Measurements from ENCODE around the gene RAP1GDS1. TPM values are rescaled to one million over a fixed set of nuclear protein-coding genes. Genes with fewer than 3 reads are reported as not detected.
A peak's percentile ranks its signal among the peaks of the same experiment; 100 is the strongest.

Gene RAP1GDS1
- total and polyA plus RNA-seq, 2 of the 4 experiments (the other 2 are of a cell fraction): 29.0 to 85.1 TPM

GRCh38 chr4:98262431-98262830, 1.2 kb downstream of the RAP1GDS1 start:
- no peak overlapping the region for H4K91ac ChIP-seq (ENCODE audit: insufficient read depth, low read depth, low read length)
- peaks cover 4% of the 10 kb centered on the region for H3K4me1 ChIP-seq (ENCODE audit: control insufficient read depth, insufficient read depth, low read length)
- in situ Hi-C loops (cut with MboI; ENCODE audit: low sequenced_read_pairs): loop anchor here (25.0 kb wide), 1 partner anchor 400 kb away; the partner anchor contains the start of gene TSPAN5
- peak overlapping the region; percentile 66 for H2AK9ac ChIP-seq (replicated peaks; ENCODE audit: low read depth, low read length, poor library complexity)
- 0% methylated on average over 1 of the region's 5 CpGs; no CpG with 5 or more reads in 1 of the 2 experiments for WGBS, 2 experiments (ENCODE audit: extremely low coverage in 2 of 2, insufficient read length in 1 of 2)
- H3K4me2 ChIP-seq (ENCODE audit: low read depth, low read length): peak overlapping the region; percentile 48
- H2BK20ac ChIP-seq (ENCODE audit: low read depth, low read length): no peak overlapping the region
- peak overlapping the region; percentile 69; the same call in 1 of the 2 replicates for H3K56ac ChIP-seq (ENCODE audit: extremely low read depth, insufficient read depth, low read length)
- H2BK120ac ChIP-seq (ENCODE audit: low read depth, low read length): no peak overlapping the region
- H2AK5ac ChIP-seq (ENCODE audit: low read depth, low read length): no peak overlapping the region
- ATAC-seq (ENCODE audit: low read depth) (no peak), DNase-seq (no peak)
- BruUV-seq (replicated peaks): TSS peak; percentile 42
- peak overlapping the region; percentile 78; the same call in 1 of the 2 replicates for H3K14ac ChIP-seq (replicated peaks; ENCODE audit: low read depth, low read length)
- H2AFZ ChIP-seq (replicated peaks; ENCODE audit: low read length, poor library complexity): no peak overlapping the region
- H4K5ac ChIP-seq (ENCODE audit: low read depth, low read length): 0 out of 2 replicates have a peak overlapping the region, but pooled peaks have one; percentile 31
- peak overlapping the region; percentile 95 for H3K4me3 ChIP-seq (ENCODE audit: insufficient read depth, low read depth, low read length)
- no peaks in the 10 kb centered on the region for H3K27me3 ChIP-seq (ENCODE audit: control insufficient read depth, insufficient read depth, low read length)
- H3K9me1 ChIP-seq (ENCODE audit: insufficient read depth, low read length): no peaks in the 10 kb centered on the region
- H4K8ac ChIP-seq (ENCODE audit: low read depth in 2 of 2, low read length in 2 of 2): no peak overlapping the region
- H3K36me3 ChIP-seq (ENCODE audit: control insufficient read depth, insufficient read depth, low read length): no peaks in the 10 kb centered on the region
- CTCF ChIA-PET: interaction anchor here (1.2 kb wide), 1 partner anchor 179 kb away, joined by 3 read pairs; no protein-coding TSS in a partner anchor
- TF ChIP-seq FOS (IDR thresholded peaks at IDR 0.05; ENCODE audit: low read depth, low read length): no peak
- TF ChIP-seq SMC3 (IDR thresholded peaks at IDR 0.05; ENCODE audit: low read depth, low read length): no peak
- no peak for TF ChIP-seq USF2 (IDR thresholded peaks at IDR 0.05; ENCODE audit: low read depth, low read length)
- no peak for TF ChIP-seq MAFK (IDR thresholded peaks at IDR 0.05; ENCODE audit: low read depth, low read length)
- 0 out of 2 replicates have a peak, but pooled peaks have one; percentile 3 for TF ChIP-seq CEBPB (IDR thresholded peaks at IDR 0.05; ENCODE audit: low read depth, low read length)
- TF ChIP-seq RAD21 (IDR thresholded peaks at IDR 0.05; ENCODE audit: low read length): no peak
- TF ChIP-seq POLR2A (IDR thresholded peaks at IDR 0.05; ENCODE audit: low read depth, low read length): no peak
- TF ChIP-seq NFE2L2 (IDR thresholded peaks at IDR 0.05; ENCODE audit: low read depth, low read length): no peak
- dilution Hi-C loops (cut with HindIII; ENCODE audit: low sequenced_read_pairs, unreplicated experiment): no loop called here
- peaks cover 5 to 42% of the 10 kb centered on the region in 2 experiments; a peak in 3 of 4 replicates for H3K79me1 ChIP-seq (ENCODE audit: low read depth in 1 of 2, low read length in 2 of 2)
- 0 out of 2 replicates have a peak overlapping the region, but pooled peaks have one; percentile 9 for H3K18ac ChIP-seq (ENCODE audit: low read depth, low read length)
- no peaks in the 10 kb centered on the region for H3K9me3 ChIP-seq (ENCODE audit: control insufficient read depth, insufficient read depth, low read length)
- peak overlapping the region; percentile 15 for H3K23ac ChIP-seq (ENCODE audit: low read depth, low read length)
- H3K9ac ChIP-seq (ENCODE audit: low read depth, low read length): peak overlapping the region; percentile 90
- POLR2A ChIA-PET (ENCODE audit: unreplicated experiment): no interaction called here
- H3K27ac ChIP-seq (ENCODE audit: insufficient read depth, low read length): peak overlapping the region; percentile 22; the same call in 1 of the 2 replicates
- H4K20me1 ChIP-seq (ENCODE audit: insufficient read depth, low read length): peaks cover 4% of the 10 kb centered on the region
- H2BK15ac ChIP-seq (ENCODE audit: low read depth, low read length): no peak overlapping the region
- H2BK5ac ChIP-seq (ENCODE audit: low read depth, low read length, poor library complexity, severe bottlenecking): peak overlapping the region; percentile 18
- intact Hi-C loops (cut with micrococcal nuclease): loop anchor here (2.0 to 10.0 kb wide), 4 partner anchors 120 to 394 kb away; no protein-coding TSS in a partner anchor
- H3K4ac ChIP-seq (ENCODE audit: low read depth, low read length): no peak overlapping the region

Measured in IMR-90 (cell line).